ENCODE data around the gene CPSF4.
"Not testable (repeated sequence)": the region's sequence is repeated elsewhere in the genome, so short reads cannot be mapped to it uniquely, and the experiment has no call there.

CPSF4 gene

GRCh38 chr7:99422186-99422585 lies 16.6 kb upstream of the CPSF4 start:
- TF ChIP-seq CTCF (IDR thresholded peaks at IDR 0.05; ENCODE audit: insufficient read depth, low read length, missing control alignments), result no peak
- DNase-seq (ENCODE audit: low read depth, low spot score), result no peak
- POLR2A ChIA-PET, result interaction anchor here (0.6 to 0.7 kb wide), 2 partner anchors 22 to 48 kb away, joined by 3 to 4 read pairs; no protein-coding TSS in a partner anchor
- H3K4me3 ChIP-seq (ENCODE audit: low read depth, low read length), result no peak overlapping the region
- CTCF ChIA-PET, result no interaction called here

- DNase-seq (ENCODE audit: low read depth, low spot score), result no peak
- no peak overlapping the region for H3K4me3 ChIP-seq (ENCODE audit: low read depth, low read length)
- no peak for TF ChIP-seq CTCF (IDR thresholded peaks at IDR 0.05; ENCODE audit: insufficient read depth, low read length, missing control alignments)
- ChIA-PET POLR2A (interaction anchor here (0.6 to 1.5 kb wide), 4 partner anchors 14 to 47 kb away, joined by 3 to 4 read pairs (median 4); partner anchors contain the start of genes BUD31, CPSF4, PDAP1 and PTCD1), CTCF (no interaction called here)
Observed at GRCh38 chr7:99422625-99423024, 16.1 kb upstream of the CPSF4 start.

- no peak for DNase-seq (ENCODE audit: low read depth, low spot score)
- TF ChIP-seq CTCF (IDR thresholded peaks at IDR 0.05; ENCODE audit: insufficient read depth, low read length, missing control alignments), result no peak
- CTCF ChIA-PET, result interaction anchor here (0.6 to 1.2 kb wide), 2 partner anchors 9 to 48 kb away, joined by 3 to 5 read pairs; no protein-coding TSS in a partner anchor
- H3K4me3 ChIP-seq (ENCODE audit: low read depth, low read length), result no peak overlapping the region
- POLR2A ChIA-PET, result no interaction called here
Observed at GRCh38 chr7:99424932-99425730, 13.6 kb upstream of the CPSF4 start.

GRCh38 chr7:99428972-99429566 lies 9.7 kb upstream of the CPSF4 start:
- no peak overlapping the region for H3K4me3 ChIP-seq (ENCODE audit: low read depth, low read length)
- no peak for DNase-seq (ENCODE audit: low read depth, low spot score)
- ChIA-PET CTCF (no interaction called here), POLR2A (interaction anchor here (1.6 kb wide), 1 partner anchor 10 kb away, joined by 4 read pairs; the partner anchor contains the start of genes CPSF4 and PTCD1)
- TF ChIP-seq CTCF (IDR thresholded peaks at IDR 0.05; ENCODE audit: insufficient read depth, low read length, missing control alignments), result no peak

- POLR2A ChIA-PET, result interaction anchor here (1.4 to 1.6 kb wide), 2 partner anchors 9 to 10 kb away, joined by 4 read pairs; partner anchors contain the start of genes CPSF4 and PTCD1
- DNase-seq (ENCODE audit: low read depth, low spot score), result no peak
- H3K4me3 ChIP-seq (ENCODE audit: low read depth, low read length), result no peak overlapping the region
- TF ChIP-seq CTCF (IDR thresholded peaks at IDR 0.05; ENCODE audit: insufficient read depth, low read length, missing control alignments), result no peak
- CTCF ChIA-PET, result no interaction called here
Observed at GRCh38 chr7:99429756-99430155, 9.0 kb upstream of the CPSF4 start.

- DNase-seq (ENCODE audit: low read depth, low spot score); CTCF ChIA-PET; H3K4me3 ChIP-seq (ENCODE audit: low read depth, low read length): not testable (repeated sequence)
- POLR2A ChIA-PET, result interaction anchor here (0.6 kb wide), 1 partner anchor 18 kb away, joined by 4 read pairs; no protein-coding TSS in a partner anchor
Observed at GRCh38 chr7:99431756-99432540, 6.8 kb upstream of the CPSF4 start.

Measured in AG04449 (cell line).